Head of caudate nucleus (tissue), 42 donors: ENCODE data around the gene TEX36.
"Not testable (repeated sequence)": the region's sequence is repeated elsewhere in the genome, so short reads cannot be mapped to it uniquely, and the experiment has no call there.

ENCODE experiments used
- DNase-seq, 42 donors: peaks; one replicate each; pipeline versions ENCODE4 v3.0.0 to v3.0.0-alpha.2; 2020 to 2021; ENCODE audit warnings: mixed read lengths in 7 of 42
- intact Hi-C: fragments of 100-400 bp; cut with DNase I; formaldehyde crosslinking; loops from one replicate; pipeline ENCODE4 v1.15.0; 2022

TEX36 gene

DNA sequence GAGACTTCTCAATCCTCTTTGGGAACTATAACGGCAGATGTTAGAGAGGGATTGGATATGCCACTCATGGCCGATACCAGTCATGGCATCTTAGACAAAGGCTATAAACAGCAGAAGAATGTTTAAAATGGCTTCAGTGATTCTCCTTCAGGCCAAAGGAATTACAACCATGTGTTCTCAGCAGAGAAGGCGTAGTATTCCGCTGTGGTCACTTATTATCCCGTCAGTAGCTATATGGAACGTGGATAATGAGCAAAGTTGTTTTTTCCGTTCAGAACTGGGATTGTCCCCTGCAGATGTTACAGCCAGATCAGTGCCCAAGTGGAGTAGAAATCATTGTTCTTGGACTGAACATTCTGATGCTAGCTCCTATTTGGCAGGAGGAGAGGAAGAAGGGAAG is 43.1 kb downstream of the TEX36 start:
- intact Hi-C loops = no loop called here
- no peak for DNase-seq

DNA sequence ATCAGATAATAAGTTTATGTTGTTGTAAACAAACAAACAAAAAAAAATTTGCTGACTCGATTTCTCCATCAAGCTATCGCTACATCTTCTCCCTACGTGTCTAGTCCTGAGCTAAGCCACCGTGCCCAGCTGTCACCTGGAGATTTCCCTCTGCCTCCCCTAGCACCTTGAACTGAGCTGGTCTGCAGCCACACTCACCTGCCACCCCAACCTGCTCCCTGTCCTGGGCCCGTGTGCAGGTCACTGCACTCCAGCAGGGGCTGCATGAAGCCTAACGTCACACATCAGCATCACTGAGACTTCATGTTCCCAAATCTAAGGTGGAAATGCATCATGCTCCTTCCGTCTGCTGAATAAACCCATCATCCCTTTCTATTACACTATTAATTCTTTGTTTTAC is 44.4 kb downstream of the TEX36 start:
- intact Hi-C loops = no loop called here

DNA sequence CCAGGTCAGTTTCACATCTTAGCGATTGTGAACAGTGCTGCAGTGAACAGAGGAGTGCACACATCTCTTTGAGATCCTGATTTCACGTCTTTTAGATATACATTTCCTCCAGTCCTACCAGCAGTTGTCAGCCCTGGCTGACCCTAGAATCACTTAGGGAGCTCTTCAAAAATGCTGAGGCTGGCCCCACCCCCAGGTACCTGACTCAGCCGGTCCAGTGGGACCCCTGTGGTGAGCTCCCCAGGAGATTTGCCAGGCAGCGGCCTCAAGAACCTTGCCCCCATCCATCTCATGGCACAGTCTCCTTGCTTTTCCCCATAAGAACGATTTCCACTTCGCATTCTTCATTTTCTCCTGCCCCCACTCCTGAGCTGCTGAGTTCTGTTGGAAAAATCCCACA is 45.5 kb downstream of the TEX36 start:
- DNase-seq = no peak
- intact Hi-C loops = no loop called here

More for the DNA sequence above, 44.4 kb downstream of the TEX36 start:
- DNase-seq = no peak

DNA sequence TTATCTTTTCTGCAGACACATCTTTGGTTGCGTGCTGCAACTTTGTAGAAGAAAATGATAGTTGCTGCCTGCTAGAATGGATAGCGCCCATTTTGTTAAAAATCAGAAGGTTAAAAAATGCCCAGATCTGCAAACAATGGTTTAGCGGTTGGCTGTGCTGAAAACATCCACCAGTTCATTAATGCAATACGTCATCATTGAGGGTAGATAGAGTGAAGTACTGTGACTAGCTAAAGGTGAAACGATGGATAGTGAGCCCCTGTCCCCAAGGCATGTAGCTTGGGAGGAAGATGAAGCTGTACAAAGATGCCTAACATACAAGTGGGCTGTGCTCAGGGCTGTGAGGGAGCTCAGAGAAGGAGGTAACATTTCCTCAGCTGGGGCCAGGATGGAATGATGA is 48.4 kb downstream of the TEX36 start:
- DNase-seq = no peak
- intact Hi-C loops = no loop called here

DNA sequence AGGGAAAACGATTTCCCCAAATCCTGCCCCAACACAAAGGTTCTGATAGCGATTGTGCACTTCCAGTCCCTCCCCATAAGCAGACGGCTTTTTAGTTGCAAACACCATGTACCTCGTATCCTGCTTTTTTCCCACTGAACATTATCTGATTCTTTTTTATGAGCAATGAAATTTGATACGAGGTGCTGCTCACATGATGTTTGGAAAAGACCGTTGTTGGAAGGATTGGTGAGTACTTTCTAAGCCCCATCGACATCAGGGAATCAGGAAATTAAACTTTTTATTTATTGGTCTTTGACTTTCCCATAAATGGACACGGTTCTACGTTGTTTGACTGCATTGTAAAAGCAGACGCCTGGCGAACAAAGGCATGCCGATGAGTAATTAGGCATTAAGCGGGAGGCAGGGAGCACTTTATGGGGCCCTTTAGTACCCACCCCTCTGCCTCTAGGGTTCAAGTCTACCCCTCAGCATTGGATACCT is 49.4 kb downstream of the TEX36 start:
- DNase-seq = no peak
- intact Hi-C loops = no loop called here

DNA sequence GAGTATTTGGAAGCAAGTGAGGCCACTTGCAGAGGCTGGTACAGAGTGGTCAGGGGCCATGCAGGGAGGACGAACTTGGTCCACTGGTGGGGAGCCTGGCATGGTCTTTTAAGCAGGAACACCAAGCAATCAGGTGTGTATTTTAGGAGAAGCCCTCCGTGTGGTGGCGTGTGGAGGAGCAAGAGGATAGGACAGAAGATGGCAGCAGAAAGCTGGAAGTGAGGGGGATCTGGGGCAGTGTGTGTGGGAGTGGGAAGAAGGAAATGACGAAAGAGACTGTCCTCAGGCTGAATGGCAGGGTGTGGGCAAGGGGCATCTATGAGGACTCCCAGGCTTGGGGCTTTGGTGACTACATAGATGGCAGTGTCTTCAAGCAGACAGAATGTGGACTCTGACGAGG is 51.2 kb downstream of the TEX36 start:
- no peak for DNase-seq
- intact Hi-C loops = no loop called here

DNA sequence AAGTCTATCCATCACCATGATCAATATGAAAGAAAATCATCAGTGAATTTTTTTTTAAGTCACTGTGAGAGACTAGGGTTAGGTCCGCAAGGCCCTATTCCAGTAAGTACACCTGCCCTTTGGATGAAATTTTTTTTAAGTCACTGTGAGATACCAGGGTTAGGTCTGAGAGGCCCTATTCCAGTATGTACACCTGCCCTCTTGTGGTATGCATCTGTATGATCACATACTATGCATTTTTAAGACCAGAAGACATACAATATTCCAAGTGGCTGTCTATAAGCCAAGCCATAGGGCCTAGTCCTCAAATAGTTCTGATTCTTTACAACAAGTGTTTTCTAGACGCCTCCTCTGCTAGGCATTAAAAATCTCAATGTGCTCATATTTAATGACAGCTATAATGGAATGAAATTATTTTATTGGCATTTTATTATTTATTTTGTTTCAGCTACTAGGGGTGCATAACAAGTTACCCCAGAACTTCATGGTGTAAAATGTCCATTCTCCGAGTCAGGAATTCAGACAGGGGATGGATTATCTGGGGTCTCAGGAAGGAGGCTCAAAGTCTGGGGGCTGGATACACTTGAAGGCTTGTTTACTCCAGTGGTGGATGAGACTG is 53.1 kb downstream of the TEX36 start:
- peak in 3 of 42 donors; percentile 2 to 22 (median 11) for DNase-seq
- intact Hi-C loops = no loop called here

DNA sequence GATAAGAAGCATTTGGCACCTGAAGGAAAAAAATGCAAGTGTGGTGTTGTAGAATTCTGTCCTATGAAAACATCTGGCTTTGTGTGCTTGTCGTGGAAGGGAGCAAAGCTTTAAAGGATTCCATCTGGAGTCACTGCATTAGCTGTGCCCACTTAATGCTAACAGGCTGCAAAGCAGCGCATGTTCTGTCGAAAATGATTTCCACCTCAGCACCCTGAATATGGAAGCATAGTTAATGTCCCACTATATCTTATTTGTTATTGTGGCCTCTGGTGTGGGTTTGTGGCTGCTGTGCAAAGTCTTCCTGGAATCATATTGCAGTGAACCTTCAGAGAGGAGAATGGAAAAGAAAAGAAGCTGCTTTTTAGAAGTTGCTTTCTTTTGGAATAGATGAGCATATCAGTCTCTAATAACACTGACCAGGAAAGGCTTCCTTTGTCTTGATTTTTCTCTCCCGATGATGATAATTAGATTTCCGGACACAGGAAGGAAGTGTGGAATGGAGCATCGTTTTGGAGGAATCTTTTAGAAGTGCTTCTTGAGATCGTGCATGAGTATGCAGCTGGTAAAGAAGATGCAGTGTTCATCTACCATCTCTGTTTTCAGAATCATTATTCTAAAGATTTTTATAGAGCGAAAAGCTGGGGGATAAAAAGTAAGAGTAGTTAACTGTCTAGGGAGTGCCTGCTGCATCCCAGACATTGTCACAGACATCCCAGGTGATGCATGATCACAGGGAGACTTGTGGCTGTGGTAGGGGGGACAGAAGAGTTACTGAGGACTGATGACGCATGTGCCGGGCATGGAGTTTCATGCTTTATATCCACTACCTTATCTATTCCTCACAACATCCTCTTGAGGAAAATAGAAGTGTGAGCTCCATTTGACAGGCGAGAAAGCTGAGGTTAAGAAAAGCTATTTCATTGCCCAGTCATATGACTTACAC is 54.6 kb downstream of the TEX36 start:
- intact Hi-C loops = no loop called here
- DNase-seq = no peak

DNA sequence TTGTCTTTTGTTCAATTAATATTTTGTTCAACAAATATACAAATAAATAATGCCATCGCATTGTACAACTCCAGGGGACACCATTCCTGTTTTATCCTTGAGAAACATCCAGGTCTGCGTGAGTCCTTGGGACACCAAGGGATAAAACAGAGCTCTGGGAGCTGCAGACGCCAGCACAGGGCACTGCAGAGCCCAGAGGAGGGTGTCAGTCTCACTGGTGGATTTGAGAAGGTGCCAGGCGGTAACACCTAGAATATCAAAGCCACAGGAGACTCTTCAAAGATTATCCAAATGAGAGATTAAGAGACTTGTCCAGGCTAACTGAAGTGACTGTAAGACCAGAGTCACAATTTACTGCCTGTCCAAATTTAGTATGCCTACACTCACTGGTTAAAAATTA is 55.3 kb downstream of the TEX36 start:
- intact Hi-C loops = no loop called here
- DNase-seq = no peak

DNA sequence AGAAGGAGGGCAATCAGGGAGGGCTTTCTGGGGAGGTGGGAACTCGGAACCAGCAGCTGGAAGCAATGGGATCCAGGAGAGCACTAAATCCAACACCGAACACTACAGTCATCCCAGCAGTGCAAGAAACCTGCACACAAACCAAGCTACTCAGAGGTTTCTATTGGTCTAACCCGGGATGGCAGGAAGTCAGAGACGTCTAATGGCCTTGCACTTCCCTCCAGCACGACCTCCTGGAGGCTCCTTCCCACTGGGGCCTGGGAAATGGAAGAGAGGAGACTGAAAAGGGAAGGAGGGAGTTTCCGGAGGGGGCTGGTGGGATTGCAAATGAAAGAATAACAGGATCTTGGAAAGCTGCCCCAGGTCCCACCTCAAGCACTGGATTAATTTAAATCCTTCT is 56.3 kb downstream of the TEX36 start:
- DNase-seq = no peak
- intact Hi-C loops = no loop called here

DNA sequence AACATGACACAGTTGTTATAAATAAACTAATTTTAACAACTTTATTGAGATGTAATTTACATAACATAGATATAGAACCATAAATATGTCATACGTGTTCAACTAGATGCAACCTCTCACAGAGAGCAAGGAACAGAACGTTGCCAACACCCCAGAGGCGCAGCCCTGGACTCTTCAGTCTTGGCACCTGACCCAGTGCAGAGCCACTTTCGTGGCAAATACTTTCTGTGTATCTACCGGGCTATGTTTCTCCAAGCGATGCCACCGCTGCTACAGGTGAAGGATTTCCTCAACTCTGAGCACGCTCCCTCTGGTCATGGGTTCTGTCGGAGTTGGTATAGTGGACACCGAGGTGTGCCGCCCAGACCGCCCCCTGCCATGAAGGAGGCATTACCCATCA is 57.4 kb downstream of the TEX36 start:
- no peak for DNase-seq
- intact Hi-C loops = no loop called here

DNA sequence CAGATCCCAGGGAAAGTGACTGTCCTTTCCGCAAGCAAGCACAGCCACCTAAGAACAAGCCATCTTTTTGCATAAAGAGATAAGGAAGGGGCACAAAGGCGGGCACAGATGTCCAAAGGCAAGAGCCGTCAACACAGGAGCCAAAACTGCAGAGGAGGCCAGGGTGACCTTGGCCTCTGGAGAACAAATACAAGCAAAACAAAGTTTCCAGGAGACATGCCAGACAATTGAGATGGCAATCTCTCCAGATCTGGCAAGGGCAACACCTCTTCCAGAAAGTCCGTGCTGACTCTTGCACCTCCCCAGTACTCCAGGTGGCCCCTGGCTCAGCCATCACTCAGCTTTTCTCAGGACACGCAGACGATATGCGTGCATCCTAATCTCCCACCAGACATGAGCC is 58.2 kb downstream of the TEX36 start:
- intact Hi-C loops = no loop called here
- DNase-seq = no peak

DNA sequence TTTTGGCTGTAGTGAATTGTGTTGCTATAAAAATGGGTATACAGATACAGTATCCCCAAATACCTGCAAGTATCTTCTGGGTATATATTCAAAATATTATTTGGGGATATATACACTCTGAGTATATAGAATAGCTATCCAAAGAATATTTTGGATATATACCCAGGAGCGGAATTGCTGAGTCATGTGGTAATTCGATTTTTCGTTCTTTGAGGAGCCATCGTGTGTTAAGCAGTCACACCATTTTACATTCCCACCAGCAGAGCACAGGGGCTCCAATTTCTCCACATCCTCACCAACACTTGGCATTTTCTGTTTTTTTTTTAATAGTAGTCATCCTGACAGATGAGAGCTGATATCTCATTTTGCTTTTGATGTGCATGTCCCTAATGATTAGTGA is 61.9 kb downstream of the TEX36 start:
- intact Hi-C loops = no loop called here
- DNase-seq = no peak

DNA sequence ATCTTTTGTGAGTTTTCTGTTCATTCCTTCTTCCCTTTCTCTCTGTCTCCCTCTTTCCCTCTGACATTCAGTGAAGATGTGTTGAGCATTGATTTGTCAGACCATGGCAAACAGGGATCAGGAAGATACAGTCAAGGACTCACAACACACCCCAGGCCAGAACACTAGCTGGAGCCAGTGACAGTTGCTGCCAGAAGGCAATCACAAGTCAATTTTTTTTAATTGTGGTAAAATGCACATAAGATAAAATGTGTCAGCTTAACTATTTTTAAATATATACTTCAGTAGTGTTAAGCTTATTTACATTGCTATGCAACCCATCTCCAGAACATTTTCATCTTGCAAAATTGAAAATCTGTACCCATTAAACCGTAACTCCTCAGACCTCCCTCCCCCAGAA is 62.6 kb downstream of the TEX36 start:
- no peak for DNase-seq
- intact Hi-C loops = no loop called here

DNA sequence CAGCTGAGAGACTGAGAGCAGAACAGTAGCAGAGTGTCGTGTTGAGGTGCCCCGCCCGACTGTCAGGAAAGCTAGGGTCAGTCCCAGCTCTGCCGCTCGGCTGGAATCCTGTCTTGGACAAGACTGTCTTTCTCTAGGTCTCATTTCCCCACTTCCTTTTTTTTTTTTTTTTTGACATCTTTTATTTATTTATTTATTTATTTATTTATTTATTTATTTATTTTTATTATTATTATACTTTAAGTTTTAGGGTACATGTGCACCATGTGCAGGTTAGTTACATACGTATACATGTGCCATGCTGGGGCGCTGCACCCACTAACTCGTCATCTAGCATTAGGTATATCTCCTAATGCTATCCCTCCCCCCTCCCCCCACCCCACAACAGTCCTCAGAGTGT is 69.9 kb downstream of the TEX36 start:
- intact Hi-C loops = not testable (repeated sequence)

DNA sequence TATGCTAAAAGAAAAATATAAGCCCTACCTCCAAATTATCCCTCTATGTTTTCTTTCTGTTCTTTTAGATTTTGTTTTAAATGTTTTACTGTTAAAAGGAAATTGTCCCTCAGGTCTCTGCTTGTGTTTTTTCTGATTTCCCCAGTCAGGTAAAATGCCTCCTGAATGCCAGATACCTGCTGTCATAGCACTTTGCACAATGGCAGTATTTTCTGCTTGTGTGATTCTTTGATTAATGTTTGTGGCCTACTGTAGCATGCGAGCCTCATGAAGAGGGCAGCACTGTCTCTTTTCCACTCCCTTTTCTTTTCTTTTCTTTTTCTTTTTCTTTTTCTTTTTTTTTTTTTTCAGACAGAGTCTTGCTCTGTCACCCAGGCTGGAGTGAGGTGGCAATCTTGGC is 71.2 kb downstream of the TEX36 start:
- no peak for DNase-seq
- intact Hi-C loops = no loop called here

More for the DNA sequence above, 69.9 kb downstream of the TEX36 start:
- DNase-seq = not testable (repeated sequence)

DNA sequence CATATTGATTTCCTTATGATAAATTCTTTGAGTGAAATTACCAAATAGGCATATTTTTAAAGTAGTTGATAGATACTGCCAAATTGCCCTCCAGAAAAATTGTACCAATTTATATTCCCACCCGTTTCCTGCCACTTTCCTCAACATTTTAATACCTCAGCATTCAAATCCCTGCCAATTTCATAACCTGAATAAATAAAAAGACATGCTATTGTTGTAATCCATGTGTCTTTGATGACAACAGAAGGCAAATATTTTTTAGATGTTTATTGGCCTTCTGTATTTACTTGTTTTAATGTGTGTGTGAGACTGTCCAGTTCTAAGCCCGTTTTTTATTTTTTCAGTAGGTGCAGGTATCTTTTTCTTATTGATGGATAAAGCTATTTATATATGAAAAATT is 71.7 kb downstream of the TEX36 start:
- no peak for DNase-seq
- intact Hi-C loops = no loop called here

DNA sequence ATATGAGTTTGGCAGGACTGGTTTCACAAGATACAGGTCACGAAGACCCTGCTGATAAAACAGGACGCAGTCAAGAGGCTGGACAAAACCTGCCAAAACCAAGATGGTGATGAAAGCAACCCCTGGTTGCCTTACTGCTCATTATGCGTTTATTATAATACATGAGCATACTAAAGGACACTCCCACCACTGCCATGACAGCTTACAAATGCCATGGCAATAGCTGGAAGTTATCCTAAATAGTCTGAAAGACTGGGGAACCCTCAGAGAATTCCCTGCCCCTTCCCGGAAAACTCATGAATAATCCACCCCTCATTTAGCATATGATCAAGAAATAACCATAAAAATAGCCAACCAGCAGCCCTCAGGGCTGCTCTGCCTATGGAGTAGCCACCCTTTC is 73.1 kb downstream of the TEX36 start:
- intact Hi-C loops = no loop called here
- no peak for DNase-seq

DNA sequence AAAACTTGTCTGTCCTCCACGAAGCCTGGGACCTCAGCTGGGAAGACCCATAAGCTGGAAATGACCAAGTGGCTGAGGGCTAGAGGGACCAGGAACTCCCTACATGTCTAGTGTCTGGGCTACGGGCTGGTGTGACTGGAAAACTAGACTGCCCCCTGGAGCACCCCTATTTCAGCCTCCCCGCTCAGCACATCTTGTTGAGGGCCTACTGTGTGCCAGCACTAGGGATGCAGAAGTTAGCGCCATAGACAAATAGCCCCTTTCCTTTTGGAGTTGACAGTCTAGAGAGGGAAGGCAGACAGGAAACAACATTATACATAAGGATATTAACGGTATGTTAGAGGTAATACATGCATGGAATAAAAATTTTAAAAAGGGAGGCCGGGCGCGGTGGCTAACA is 74.5 kb downstream of the TEX36 start:
- DNase-seq = no peak
- intact Hi-C loops = no loop called here

DNA sequence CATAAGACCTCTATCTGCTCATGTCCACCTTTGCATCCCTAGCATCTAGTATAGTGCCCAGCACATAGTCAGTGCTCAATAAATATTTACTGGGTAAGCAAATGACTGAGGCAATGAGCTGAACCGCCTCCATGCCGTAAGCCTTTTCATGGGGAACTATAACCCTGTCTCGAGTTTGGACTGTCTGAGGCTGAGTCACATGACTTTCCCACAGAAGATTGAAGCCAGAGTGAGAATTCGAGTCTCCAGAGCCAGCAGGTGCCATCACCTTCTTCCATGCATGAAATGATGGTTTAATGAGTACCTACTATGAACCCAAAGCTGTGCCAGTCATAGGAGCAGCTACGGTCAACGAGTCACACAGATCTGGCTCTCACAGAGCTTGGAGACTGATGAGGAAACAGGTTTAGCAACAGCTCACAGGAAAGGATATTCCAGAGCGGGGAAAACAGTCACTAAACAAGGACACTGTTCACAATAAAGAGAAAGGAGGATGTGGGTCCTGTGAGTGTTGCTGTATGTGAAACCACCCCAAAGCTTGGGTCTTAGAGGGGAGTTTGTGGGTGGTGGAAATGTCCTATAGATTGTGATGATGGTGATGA is 75.2 kb downstream of the TEX36 start:
- intact Hi-C loops = no loop called here

More for the DNA sequence above, 75.2 kb downstream of the TEX36 start:
- no peak for DNase-seq
